ENCODE data around the gene LPP.

Gene LPP

DNA sequence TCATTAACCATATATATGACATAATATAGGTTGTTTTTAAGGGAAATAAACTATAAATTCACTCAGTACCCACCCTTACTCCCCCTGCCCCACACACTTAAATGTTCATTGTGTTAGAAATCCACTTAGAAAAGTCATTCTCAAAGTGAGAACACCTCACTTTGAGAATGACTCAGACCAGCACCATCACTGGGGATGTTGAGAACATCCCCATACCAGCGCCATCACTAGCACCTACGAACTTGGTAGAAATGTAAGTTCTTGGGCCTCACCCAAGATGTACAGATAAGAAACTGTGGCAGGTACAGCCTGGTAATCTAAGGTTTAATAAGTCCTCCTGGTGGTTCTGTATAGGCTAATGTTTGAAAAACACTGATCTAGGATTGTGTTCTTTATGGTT, 362.6 kb downstream of the LPP start:
- no peak for DNase-seq (ENCODE audit: extremely low read depth, low read depth)
- H3K4me3 ChIP-seq (replicated peaks; ENCODE audit: low read depth, low read length) = no peak overlapping the region

DNA sequence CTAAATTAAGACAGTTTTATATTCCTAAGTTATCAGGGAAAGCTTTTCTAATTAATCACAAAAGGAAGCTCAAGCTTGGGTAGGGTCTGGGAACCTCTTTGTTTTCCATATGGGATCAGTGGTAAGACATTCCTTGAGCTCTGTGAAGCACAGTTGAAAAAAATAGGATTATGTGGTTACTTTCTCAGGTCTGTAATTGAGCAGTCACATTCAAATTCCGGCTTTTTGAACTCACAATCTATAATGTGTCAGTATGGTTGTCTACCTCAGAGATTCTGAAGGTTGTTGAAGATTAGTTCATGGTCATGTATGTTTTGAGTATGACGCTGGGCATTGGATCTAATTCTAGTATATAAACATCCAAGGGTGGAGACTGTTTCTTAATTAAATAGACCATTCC, 364.5 kb downstream of the LPP start:
- DNase-seq (ENCODE audit: extremely low read depth, low read depth) = no peak
- TF ChIP-seq, protein P1, sequence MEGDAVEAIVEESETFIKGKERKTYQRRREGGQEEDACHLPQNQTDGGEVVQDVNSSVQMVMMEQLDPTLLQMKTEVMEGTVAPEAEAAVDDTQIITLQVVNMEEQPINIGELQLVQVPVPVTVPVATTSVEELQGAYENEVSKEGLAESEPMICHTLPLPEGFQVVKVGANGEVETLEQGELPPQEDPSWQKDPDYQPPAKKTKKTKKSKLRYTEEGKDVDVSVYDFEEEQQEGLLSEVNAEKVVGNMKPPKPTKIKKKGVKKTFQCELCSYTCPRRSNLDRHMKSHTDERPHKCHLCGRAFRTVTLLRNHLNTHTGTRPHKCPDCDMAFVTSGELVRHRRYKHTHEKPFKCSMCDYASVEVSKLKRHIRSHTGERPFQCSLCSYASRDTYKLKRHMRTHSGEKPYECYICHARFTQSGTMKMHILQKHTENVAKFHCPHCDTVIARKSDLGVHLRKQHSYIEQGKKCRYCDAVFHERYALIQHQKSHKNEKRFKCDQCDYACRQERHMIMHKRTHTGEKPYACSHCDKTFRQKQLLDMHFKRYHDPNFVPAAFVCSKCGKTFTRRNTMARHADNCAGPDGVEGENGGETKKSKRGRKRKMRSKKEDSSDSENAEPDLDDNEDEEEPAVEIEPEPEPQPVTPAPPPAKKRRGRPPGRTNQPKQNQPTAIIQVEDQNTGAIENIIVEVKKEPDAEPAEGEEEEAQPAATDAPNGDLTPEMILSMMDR (IDR thresholded peaks at IDR 0.05; ENCODE audit: low read depth, low read length, missing control alignments) = no peak
- H3K4me3 ChIP-seq (replicated peaks; ENCODE audit: low read depth, low read length) = no peak overlapping the region

More for the DNA sequence above, 362.6 kb downstream of the LPP start:
- TF ChIP-seq, protein P1 (IDR thresholded peaks at IDR 0.05; ENCODE audit: low read depth, low read length, missing control alignments) = no peak

DNA sequence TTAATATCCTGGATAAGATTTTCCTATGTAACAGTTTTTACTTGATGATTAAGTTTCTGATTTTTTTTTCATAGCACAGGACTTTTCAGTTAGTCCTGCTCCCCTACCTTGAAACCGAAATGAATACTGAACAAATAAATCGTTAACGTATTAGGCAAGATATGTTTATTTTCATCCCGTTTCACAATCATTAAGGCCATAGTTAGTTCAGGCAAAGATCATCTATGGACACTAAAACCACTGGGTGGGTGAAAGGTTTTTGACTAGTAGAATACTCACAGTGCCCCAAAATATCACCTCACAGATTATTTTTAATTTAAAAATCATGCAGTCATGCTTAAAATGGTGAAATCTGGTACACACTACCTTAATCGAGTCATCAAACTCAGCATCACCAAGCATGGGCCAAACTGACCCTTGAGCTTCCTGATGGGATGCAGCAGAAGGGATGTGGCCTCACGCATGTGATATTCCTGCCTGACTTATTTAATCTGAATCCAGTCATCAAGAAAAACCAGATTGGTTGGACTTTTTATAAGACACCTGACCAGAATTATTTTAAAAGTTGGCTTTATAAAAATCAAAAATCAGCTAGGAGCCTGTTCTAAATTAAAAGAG, 365.0 kb downstream of the LPP start:
- DNase-seq (ENCODE audit: extremely low read depth, low read depth) = no peak
- TF ChIP-seq, protein P1 (IDR thresholded peaks at IDR 0.05; ENCODE audit: low read depth, low read length, missing control alignments) = no peak
- H3K4me3 ChIP-seq (replicated peaks; ENCODE audit: low read depth, low read length) = no peak overlapping the region

DNA sequence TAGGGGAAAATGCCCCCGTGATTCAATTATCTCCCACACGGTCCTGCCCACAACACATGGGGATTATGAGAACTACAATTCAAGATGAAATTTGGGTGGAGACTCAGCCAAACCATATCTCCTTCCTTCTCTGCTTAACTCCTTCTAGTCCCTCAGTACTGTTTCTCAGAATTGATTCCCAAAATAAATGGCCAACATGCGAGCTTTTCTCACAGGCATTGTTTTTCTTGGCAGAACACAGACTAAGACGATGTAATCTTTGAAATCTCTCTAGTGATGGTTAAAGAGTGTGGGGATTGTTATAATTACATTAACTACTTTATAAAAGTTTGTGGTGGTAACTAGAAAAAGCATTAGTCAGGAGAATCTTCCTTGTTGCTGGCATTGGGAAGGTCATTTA, 366.5 kb downstream of the LPP start:
- TF ChIP-seq, protein P1 (IDR thresholded peaks at IDR 0.05; ENCODE audit: low read depth, low read length, missing control alignments) = no peak
- no peak for DNase-seq (ENCODE audit: extremely low read depth, low read depth)
- no peak overlapping the region for H3K4me3 ChIP-seq (replicated peaks; ENCODE audit: low read depth, low read length)

DNA sequence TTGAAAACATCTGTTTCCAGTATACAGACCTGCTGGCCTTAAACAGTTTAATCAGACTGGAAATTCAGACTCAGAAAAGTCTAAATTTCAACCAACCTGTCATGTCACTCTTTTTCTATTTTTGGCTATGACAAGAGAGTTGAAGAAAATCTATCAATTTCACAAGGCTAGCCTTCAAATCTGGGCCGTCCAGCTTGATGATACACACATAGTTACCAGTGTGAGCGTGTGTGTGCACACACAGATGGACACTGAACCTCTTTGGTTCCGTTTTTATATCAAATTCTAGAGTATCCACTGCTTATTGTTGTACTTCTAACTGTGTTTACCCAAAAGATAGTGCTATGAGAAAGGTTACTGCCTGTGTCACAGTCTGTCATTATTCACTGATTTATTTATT, 368.2 kb downstream of the LPP start:
- DNase-seq (ENCODE audit: extremely low read depth, low read depth) = no peak
- TF ChIP-seq, protein P1 (IDR thresholded peaks at IDR 0.05; ENCODE audit: low read depth, low read length, missing control alignments) = no peak
- no peak overlapping the region for H3K4me3 ChIP-seq (replicated peaks; ENCODE audit: low read depth, low read length)

DNA sequence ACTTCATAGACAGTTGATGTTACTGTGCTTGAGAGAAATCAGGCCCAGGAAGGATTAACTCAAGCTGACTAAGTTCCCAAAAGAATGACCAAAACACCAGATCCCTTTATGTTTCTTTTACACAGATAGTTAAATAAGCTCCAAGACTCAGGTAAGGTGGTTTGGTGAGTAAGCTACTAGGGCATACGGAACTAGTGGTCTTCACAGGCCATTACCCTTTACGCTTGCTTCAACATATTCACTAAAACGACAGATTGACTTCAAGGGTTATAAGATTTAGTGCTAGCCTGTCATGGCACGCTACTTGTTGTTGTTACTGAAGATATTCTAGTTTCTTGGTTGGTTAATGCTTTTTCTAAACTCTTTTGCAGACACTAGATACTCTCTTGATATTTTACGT, 369.3 kb downstream of the LPP start:
- H3K4me3 ChIP-seq (replicated peaks; ENCODE audit: low read depth, low read length) = no peak overlapping the region
- no peak for DNase-seq (ENCODE audit: extremely low read depth, low read depth)
- TF ChIP-seq, protein P1 (IDR thresholded peaks at IDR 0.05; ENCODE audit: low read depth, low read length, missing control alignments) = no peak

DNA sequence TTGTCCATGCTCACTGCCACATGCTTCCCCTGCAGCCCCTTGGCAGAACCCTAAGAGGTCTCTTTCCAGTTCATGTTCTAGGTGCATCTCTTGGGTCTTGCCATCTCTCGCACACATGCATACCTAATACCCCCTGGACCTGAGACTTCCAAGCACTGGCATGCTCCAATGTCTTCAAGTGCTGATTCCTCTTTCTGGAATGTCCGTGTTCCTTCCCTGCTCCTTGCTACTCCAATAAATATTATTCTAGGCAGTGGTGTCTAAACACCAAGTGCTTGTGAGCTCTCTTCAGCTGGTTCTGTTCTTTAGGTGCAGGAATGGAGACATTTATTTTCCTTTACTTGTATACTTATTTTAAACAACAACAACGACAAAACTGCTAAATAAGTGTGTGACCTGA, 370.1 kb downstream of the LPP start:
- H3K4me3 ChIP-seq (replicated peaks; ENCODE audit: low read depth, low read length) = no peak overlapping the region
- no peak for DNase-seq (ENCODE audit: extremely low read depth, low read depth)
- TF ChIP-seq, protein P1 (IDR thresholded peaks at IDR 0.05; ENCODE audit: low read depth, low read length, missing control alignments) = no peak
